RWPE1 (cell line): ENCODE measurements around the gene DVL2.
A peak's percentile ranks its signal among the peaks of the same experiment; 100 is the strongest.
"Not testable (repeated sequence)": the region's sequence is repeated elsewhere in the genome, so short reads cannot be mapped to it uniquely, and the experiment has no call there.

Experiments used
- CTCF ChIA-PET: fragments of 350-600 bp; sonication (Branson Sonifier 250); formaldehyde crosslinking; extraction: SDS; loops from one replicate; lab custom pipeline; 2021; lab: Yijun Ruan, JAX
- POLR2A ChIA-PET: fragments of 400-600 bp; formaldehyde crosslinking; extraction: SDS; loops from one replicate; lab custom pipeline; 2020; ENCODE audit warnings: antibody characterized with exemption; ENCODE audit not compliant: low non-redundant PET; lab: Yijun Ruan, JAX
- DNase-seq: peaks from one replicate; pipeline ENCODE4 v3.0.0; 2012; ENCODE audit warnings: low spot score
- H3K27ac ChIP-seq: fragments of 450-650 bp; 2 replicates; pipeline ENCODE4 v1.5.1; 2017
- CTCF ChIP-seq: fragments of 450-650 bp; conservative IDR thresholded peaks from 2 replicates; pipeline ENCODE4 v1.5.1; 2017; ENCODE audit warnings: low read depth, mild to moderate bottlenecking

DVL2 gene

GRCh38 chr17:7251661-7252175, 17.4 kb upstream of the DVL2 start, which contains the start of gene CTDNEP1:
Gene CTDNEP1 (minus strand): TSS chr17:7251734. CDS start chr17:7251296, 438 bp downstream.
- CTCF ChIA-PET, result interaction anchor here (0.6 to 1.1 kb wide), 3 partner anchors 12 to 1125 kb away, joined by 3 to 9 read pairs (median 4); partner anchors contain the start of gene PHF23
- peak; percentile 85 for DNase-seq

GRCh38 chr17:7250695-7251627, 16.6 kb upstream of the DVL2 start:
- CTCF ChIA-PET, result interaction anchor here (0.6 to 1.1 kb wide), 3 partner anchors 12 to 1126 kb away, joined by 3 to 9 read pairs (median 4); partner anchors contain the start of gene PHF23
- peak overlapping the region; percentile 98 for H3K27ac ChIP-seq
- no peak for TF ChIP-seq CTCF
- POLR2A ChIA-PET, result interaction anchor here (0.7 kb wide), 1 partner anchor 9 kb away, joined by 4 read pairs; the partner anchor contains the start of gene GABARAP
- DNase-seq, result no peak

More at GRCh38 chr17:7251661-7252175, 17.4 kb upstream of the DVL2 start, which contains the start of gene CTDNEP1:
- no peak for TF ChIP-seq CTCF
- H3K27ac ChIP-seq, result peak within 1 kb of the TSS; percentile 98
- POLR2A ChIA-PET, result no interaction called here

GRCh38 chr17:7249830-7250229, 15.5 kb upstream of the DVL2 start:
- ChIA-PET CTCF (interaction anchor here (1.2 kb wide), 1 partner anchor 8 kb away, joined by 5 read pairs; no protein-coding TSS in a partner anchor), POLR2A (interaction anchor here (0.6 kb wide), 1 partner anchor 8 kb away, joined by 7 read pairs; no protein-coding TSS in a partner anchor)
- no peak for TF ChIP-seq CTCF
- peak overlapping the region; percentile 98 for H3K27ac ChIP-seq
- DNase-seq, result no peak

GRCh38 chr17:7249214-7249613, 14.9 kb upstream of the DVL2 start:
- TF ChIP-seq CTCF, result no peak
- peak overlapping the region; percentile 98 for H3K27ac ChIP-seq
- CTCF ChIA-PET, result interaction anchor here (1.2 kb wide), 1 partner anchor 7 kb away, joined by 5 read pairs; no protein-coding TSS in a partner anchor

GRCh38 chr17:7248796-7249195, 14.5 kb upstream of the DVL2 start:
- DNase-seq, result no peak
- POLR2A ChIA-PET, result no interaction called here
- TF ChIP-seq CTCF, result no peak
- CTCF ChIA-PET, result no interaction called here
- H3K27ac ChIP-seq, result peak overlapping the region; percentile 98

More at GRCh38 chr17:7249214-7249613, 14.9 kb upstream of the DVL2 start:
- DNase-seq, result no peak
- POLR2A ChIA-PET, result interaction anchor here (0.6 kb wide), 1 partner anchor 9 kb away, joined by 7 read pairs; no protein-coding TSS in a partner anchor

GRCh38 chr17:7246779-7247178, 12.5 kb upstream of the DVL2 start:
- peak overlapping the region; percentile 28 for H3K27ac ChIP-seq
- no peak for TF ChIP-seq CTCF
- POLR2A ChIA-PET, result no interaction called here
- DNase-seq, result no peak
- CTCF ChIA-PET, result no interaction called here

- DNase-seq, CTCF ChIA-PET, POLR2A ChIA-PET: not testable (repeated sequence)
- H3K27ac ChIP-seq, result peak overlapping the region; percentile 90
These were observed 9.5 kb upstream of the DVL2 start for GRCh38 chr17:7243838-7244237.
